ENCODE measurements around the gene POLR2B. TPM values are rescaled to one million over a fixed set of nuclear protein-coding genes. Genes with fewer than 3 reads are reported as not detected.

The POLR2B gene
- total and polyA plus RNA-seq, 4 experiments from 2014 or later, result 53.6 to 136 (median 98.1) TPM

- H3K36me3 ChIP-seq (ENCODE audit: insufficient read depth, low read length), result peaks cover 30% of the 10 kb centered on the region
- intact Hi-C loops (cut with micrococcal nuclease), result no loop called here
- H3K4me1 ChIP-seq (ENCODE audit: insufficient read depth, low read length), result peaks cover 28% of the 10 kb centered on the region
- H3K4me1 Mint-ChIP-seq, result peaks cover 16 to 47% (median 30%) of the 10 kb centered on the region in 4 donors
- H3K9me3 Mint-ChIP-seq, result peaks cover 0 to 9% (median 0%) of the 10 kb centered on the region in 8 donors
- no peak overlapping the region for H3K27ac ChIP-seq (ENCODE audit: low read depth, low read length)
- no peaks in the 10 kb centered on the region for H3K9me3 ChIP-seq (ENCODE audit: control insufficient read depth in 1 of 2, low read length in 2 of 2)
- H3K4me3 Mint-ChIP-seq, result no peak overlapping the region
- H3K36me3 Mint-ChIP-seq, result peaks cover 38 to 63% of the 10 kb centered on the region in 2 donors
- no peaks in the 10 kb centered on the region for H3K27me3 ChIP-seq (ENCODE audit: insufficient read depth, low read length)
- H3K27ac Mint-ChIP-seq, result peak overlapping the region in 1 of 7 donors; percentile 52
- no peaks in the 10 kb centered on the region for H3K27me3 Mint-ChIP-seq
- H3K4me3 ChIP-seq (ENCODE audit: low read length in 2 of 2), result no peak overlapping the region
- ChIA-PET POLR2A (ENCODE audit: partially characterized antibody) (no interaction called here), CTCF (ENCODE audit: partially characterized antibody) (no interaction called here)
- no peak for DNase-seq
Observed at GRCh38 chr4:56972809-56973208, 5.9 kb upstream of the POLR2B start.

GRCh38 chr4:56973336-56973735 is 5.4 kb upstream of the POLR2B start:
- no peaks in the 10 kb centered on the region for H3K27me3 ChIP-seq (ENCODE audit: insufficient read depth, low read length)
- H3K9me3 ChIP-seq (ENCODE audit: control insufficient read depth in 1 of 2, low read length in 2 of 2), result no peaks in the 10 kb centered on the region
- H3K36me3 ChIP-seq (ENCODE audit: insufficient read depth, low read length), result peaks cover 30% of the 10 kb centered on the region
- intact Hi-C loops (cut with micrococcal nuclease), result no loop called here
- POLR2A ChIA-PET (ENCODE audit: partially characterized antibody), result interaction anchor here (1.0 kb wide), 1 partner anchor 137 kb away, joined by 3 read pairs; no protein-coding TSS in a partner anchor
- H3K27ac ChIP-seq (ENCODE audit: low read depth, low read length), result no peak overlapping the region
- Mint-ChIP-seq H3K9me3 (peaks cover 0 to 9% (median 0%) of the 10 kb centered on the region in 8 donors), H3K4me1 (peaks cover 16 to 51% (median 30%) of the 10 kb centered on the region in 4 donors), H3K4me3 (no peak overlapping the region), H3K27ac (peak overlapping the region in 1 of 7 donors; percentile 52), H3K27me3 (no peaks in the 10 kb centered on the region), H3K36me3 (peaks cover 38 to 59% of the 10 kb centered on the region in 2 donors)
- no peak for DNase-seq
- CTCF ChIA-PET (ENCODE audit: partially characterized antibody), result no interaction called here
- peaks cover 28% of the 10 kb centered on the region for H3K4me1 ChIP-seq (ENCODE audit: insufficient read depth, low read length)
- H3K4me3 ChIP-seq (ENCODE audit: low read length in 2 of 2), result no peak overlapping the region

GRCh38 chr4:56976283-56976836 is 2.3 kb upstream of the POLR2B start:
- Histone ChIP-seq H3K27me3 (ENCODE audit: insufficient read depth, low read length) (no peaks in the 10 kb centered on the region), H3K9me3 (ENCODE audit: control insufficient read depth in 1 of 2, low read length in 2 of 2) (no peaks in the 10 kb centered on the region), H3K27ac (ENCODE audit: low read depth, low read length) (peak overlapping the region; percentile 85), H3K4me1 (ENCODE audit: insufficient read depth, low read length) (peaks cover 45% of the 10 kb centered on the region), H3K36me3 (ENCODE audit: insufficient read depth, low read length) (peaks cover 23% of the 10 kb centered on the region), H3K4me3 (ENCODE audit: low read length in 2 of 2) (peak overlapping the region; percentile 96 to 100)
- peak in 1 of 5 donors; percentile 5 for DNase-seq
- peak overlapping the region; percentile 57 to 90 (median 81) for H3K27ac Mint-ChIP-seq
- peaks cover 0 to 9% (median 0%) of the 10 kb centered on the region in 8 donors for H3K9me3 Mint-ChIP-seq
- intact Hi-C loops (cut with micrococcal nuclease), result loop anchor here (2.0 to 5.0 kb wide), 5 partner anchors 186 to 1579 kb away; partner anchors contain the start of genes CEP135, CLOCK, EXOC1 and TMEM165
- peak overlapping the region; percentile 96 to 100 (median 99) for H3K4me3 Mint-ChIP-seq
- H3K4me1 Mint-ChIP-seq, result peaks cover 23 to 78% (median 43%) of the 10 kb centered on the region in 4 donors
- H3K36me3 Mint-ChIP-seq, result peaks cover 29 to 50% of the 10 kb centered on the region in 2 donors
- H3K27me3 Mint-ChIP-seq, result no peaks in the 10 kb centered on the region
- POLR2A ChIA-PET (ENCODE audit: partially characterized antibody), result interaction anchor here (1.2 to 4.7 kb wide), 8 partner anchors 13 to 1028 kb away, joined by 3 to 192 read pairs (median 22); partner anchors contain the start of genes AASDH, CEP135, PAICS and PPAT
- CTCF ChIA-PET (ENCODE audit: partially characterized antibody), result interaction anchor here (1.0 to 3.6 kb wide), 5 partner anchors 13 to 66 kb away, joined by 3 to 24 read pairs (median 5); no protein-coding TSS in a partner anchor

- Mint-ChIP-seq H3K9me3 (peaks cover 0 to 9% (median 0%) of the 10 kb centered on the region in 8 donors), H3K4me3 (peak overlapping the region; percentile 96 to 100 (median 99)), H3K36me3 (peaks cover 24 to 50% of the 10 kb centered on the region in 2 donors), H3K27ac (peak overlapping the region; percentile 93 to 99 (median 98)), H3K27me3 (no peaks in the 10 kb centered on the region), H3K4me1 (peaks cover 25 to 80% (median 45%) of the 10 kb centered on the region in 4 donors)
- H3K36me3 ChIP-seq (ENCODE audit: insufficient read depth, low read length), result peaks cover 21% of the 10 kb centered on the region
- no peaks in the 10 kb centered on the region for H3K27me3 ChIP-seq (ENCODE audit: insufficient read depth, low read length)
- POLR2A ChIA-PET (ENCODE audit: partially characterized antibody), result interaction anchor here (1.2 to 4.7 kb wide), 12 partner anchors 12 to 1431 kb away, joined by 3 to 192 read pairs (median 6); partner anchors contain the start of genes AASDH, CEP135, PAICS and PPAT
- H3K9me3 ChIP-seq (ENCODE audit: control insufficient read depth in 1 of 2, low read length in 2 of 2), result no peaks in the 10 kb centered on the region
- CTCF ChIA-PET (ENCODE audit: partially characterized antibody), result interaction anchor here (1.0 to 3.6 kb wide), 15 partner anchors 10 to 1431 kb away, joined by 3 to 24 read pairs (median 4); partner anchors contain the start of genes AASDH, CEP135, PAICS and PPAT
- H3K4me1 ChIP-seq (ENCODE audit: insufficient read depth, low read length), result peaks cover 50% of the 10 kb centered on the region
- peak; percentile 52 to 71 (median 60) for DNase-seq
- peak overlapping the region; percentile 96 to 100 for H3K4me3 ChIP-seq (ENCODE audit: low read length in 2 of 2)
- peak overlapping the region; percentile 85 for H3K27ac ChIP-seq (ENCODE audit: low read depth, low read length)
- intact Hi-C loops (cut with micrococcal nuclease), result loop anchor here (1.0 to 5.0 kb wide), 9 partner anchors 69 to 1580 kb away; partner anchors contain the start of genes AASDH, CEP135, CLOCK and EXOC1
Observed at GRCh38 chr4:56976837-56977320, 1.8 kb upstream of the POLR2B start.

GRCh38 chr4:56977321-56978012 is 1.2 kb upstream of the POLR2B start, which contains the start of gene NOA1:
Gene NOA1 (minus strand): TSS chr4:56977606. CDS start chr4:56977585, 21 bp downstream.
- H3K4me1 Mint-ChIP-seq, result peaks cover 28 to 79% (median 46%) of the 10 kb centered on the region in 4 donors
- ChIA-PET CTCF (ENCODE audit: partially characterized antibody) (interaction anchor here (1.0 to 3.6 kb wide), 17 partner anchors 10 to 1431 kb away, joined by 3 to 24 read pairs (median 4); partner anchors contain the start of genes AASDH, CEP135, PAICS and PPAT), POLR2A (ENCODE audit: partially characterized antibody) (interaction anchor here (0.5 to 4.7 kb wide), 16 partner anchors 11 to 1432 kb away, joined by 3 to 192 read pairs (median 6); partner anchors contain the start of genes AASDH, CEP135, PAICS and PPAT)
- H3K9me3 ChIP-seq (ENCODE audit: control insufficient read depth in 1 of 2, low read length in 2 of 2), result no peaks in the 10 kb centered on the region
- peaks cover 15% of the 10 kb centered on the region for H3K36me3 ChIP-seq (ENCODE audit: insufficient read depth, low read length)
- DNase-seq, result peak; percentile 98 to 99 (median 99)
- no peaks in the 10 kb centered on the region for H3K27me3 ChIP-seq (ENCODE audit: insufficient read depth, low read length)
- H3K27me3 Mint-ChIP-seq, result no peaks in the 10 kb centered on the region
- peak within 1 kb of the TSS; percentile 96 to 100 for H3K4me3 ChIP-seq (ENCODE audit: low read length in 2 of 2)
- H3K4me3 Mint-ChIP-seq, result peak within 1 kb of the TSS; percentile 96 to 100 (median 99)
- peaks cover 56% of the 10 kb centered on the region for H3K4me1 ChIP-seq (ENCODE audit: insufficient read depth, low read length)
- intact Hi-C loops (cut with micrococcal nuclease), result loop anchor here (1.0 to 5.0 kb wide), 9 partner anchors 69 to 1580 kb away; partner anchors contain the start of genes AASDH, CEP135, CLOCK and EXOC1
- peaks cover 0 to 9% (median 0%) of the 10 kb centered on the region in 8 donors for H3K9me3 Mint-ChIP-seq
- peak within 1 kb of the TSS; percentile 85 for H3K27ac ChIP-seq (ENCODE audit: low read depth, low read length)
- H3K36me3 Mint-ChIP-seq, result peaks cover 18 to 46% of the 10 kb centered on the region in 2 donors
- peak within 1 kb of the TSS; percentile 93 to 99 (median 98) for H3K27ac Mint-ChIP-seq

- Mint-ChIP-seq H3K4me3 (peak overlapping the region; percentile 96 to 100 (median 99)), H3K36me3 (peaks cover 4 to 34% of the 10 kb centered on the region in 2 donors), H3K27ac (peak overlapping the region; percentile 93 to 99 (median 97)), H3K27me3 (no peaks in the 10 kb centered on the region), H3K9me3 (no peaks in the 10 kb centered on the region), H3K4me1 (peaks cover 34 to 78% (median 51%) of the 10 kb centered on the region in 4 donors)
- Histone ChIP-seq H3K27ac (ENCODE audit: low read depth, low read length) (peak overlapping the region; percentile 85), H3K4me3 (ENCODE audit: low read length in 2 of 2) (peak overlapping the region; percentile 93), H3K36me3 (ENCODE audit: insufficient read depth, low read length) (no peaks in the 10 kb centered on the region), H3K9me3 (ENCODE audit: control insufficient read depth in 1 of 2, low read length in 2 of 2) (no peaks in the 10 kb centered on the region), H3K27me3 (ENCODE audit: insufficient read depth, low read length) (no peaks in the 10 kb centered on the region), H3K4me1 (ENCODE audit: insufficient read depth, low read length) (peaks cover 68% of the 10 kb centered on the region)
- DNase-seq, result peak; percentile 22 to 64 (median 32)
- CTCF ChIA-PET (ENCODE audit: partially characterized antibody), result interaction anchor here (0.8 to 3.3 kb wide), 8 partner anchors 12 to 1031 kb away, joined by 3 to 23 read pairs (median 5); partner anchors contain the start of genes CEP135 and REST
- POLR2A ChIA-PET (ENCODE audit: partially characterized antibody), result interaction anchor here (1.3 to 4.7 kb wide), 9 partner anchors 13 to 1126 kb away, joined by 4 to 192 read pairs (median 10); partner anchors contain the start of genes AASDH, CEP135, EXOC1 and PAICS
- intact Hi-C loops (cut with micrococcal nuclease), result loop anchor here (5.0 kb wide), 4 partner anchors 1032 to 1582 kb away; partner anchors contain the start of genes CEP135, CLOCK, EXOC1 and TMEM165
Observed at GRCh38 chr4:56979421-56980072, 851 bp downstream of the POLR2B start.
